IgD-negative memory B cell (primary cell): ENCODE data around the gene DNMBP. TPM values are rescaled to one million over a fixed set of nuclear protein-coding genes. Genes with fewer than 3 reads are reported as not detected.
"Not testable (repeated sequence)": the region's sequence is repeated elsewhere in the genome, so short reads cannot be mapped to it uniquely, and the experiment has no call there.

ENCODE experiments used
- H3K27ac Mint-ChIP-seq, 3 donors: one replicate each; pipeline ENCODE4 v1.8.0; 2020 to 2022; ENCODE audit warnings: mild to moderate bottlenecking in 3 of 3, mixed read lengths in 3 of 3, moderate library complexity in 1 of 3
- H3K27me3 Mint-ChIP-seq: one replicate; pipeline ENCODE4 v1.8.0; 2021; ENCODE audit warnings: mixed read lengths
- H3K36me3 Mint-ChIP-seq: one replicate; pipeline ENCODE4 v1.8.0; 2020; ENCODE audit warnings: mild to moderate bottlenecking, mixed read lengths
- H3K4me1 Mint-ChIP-seq, 3 donors: one replicate each; pipeline ENCODE4 v1.8.0; 2020 to 2022; ENCODE audit warnings: mixed read lengths in 3 of 3, mild to moderate bottlenecking in 1 of 3
- H3K4me3 Mint-ChIP-seq, 4 donors: one replicate each; pipeline ENCODE4 v1.8.0; 2020 to 2022; ENCODE audit warnings: mild to moderate bottlenecking in 4 of 4, mixed read lengths in 4 of 4, moderate library complexity in 3 of 4
- H3K9me3 Mint-ChIP-seq, 3 donors: one replicate each; pipeline ENCODE4 v1.8.0; 2020 to 2021; ENCODE audit warnings: mixed read lengths in 3 of 3, mild to moderate bottlenecking in 1 of 3
- polyA plus RNA-seq: library from polyadenylated mRNA; unstranded; fragments of 300-500 nt; fragmentation: Illumina TruSeq; gene quantifications from one replicate; pipeline ENCODE4 v1.2.3, GENCODE V29; 2021

The DNMBP gene
- polyA plus RNA-seq, 1 donor from 2014 or later: 3.5 TPM

- peaks cover 29 to 50% (median 48%) of the 10 kb centered on the region in 3 donors for H3K4me1 Mint-ChIP-seq
- H3K27ac Mint-ChIP-seq: peak overlapping the region in 1 of 3 donors; percentile 13
- H3K27me3 Mint-ChIP-seq: no peaks in the 10 kb centered on the region
- no peaks in the 10 kb centered on the region for H3K9me3 Mint-ChIP-seq
- H3K4me3 Mint-ChIP-seq: peak overlapping the region in 2 of 4 donors; percentile 34 to 71
- peaks cover 10% of the 10 kb centered on the region for H3K36me3 Mint-ChIP-seq
Measured at GRCh38 chr10:100006243-100006886, 3.4 kb downstream of the DNMBP start.

- Mint-ChIP-seq H3K9me3 (no peaks in the 10 kb centered on the region), H3K27ac (no peak overlapping the region), H3K36me3 (peaks cover 10% of the 10 kb centered on the region), H3K4me1 (peaks cover 24 to 46% (median 43%) of the 10 kb centered on the region in 3 donors), H3K27me3 (no peaks in the 10 kb centered on the region), H3K4me3 (no peak overlapping the region)
Measured at GRCh38 chr10:100004805-100005510, 4.8 kb downstream of the DNMBP start.

GRCh38 chr10:100000109-100000644 lies 9.6 kb downstream of the DNMBP start:
- Mint-ChIP-seq H3K4me1 (peaks cover 11 to 45% (median 31%) of the 10 kb centered on the region in 3 donors), H3K27ac (no peak overlapping the region), H3K9me3 (no peaks in the 10 kb centered on the region), H3K4me3 (peak overlapping the region in 1 of 4 donors; percentile 32), H3K36me3 (peaks cover 10% of the 10 kb centered on the region), H3K27me3 (no peaks in the 10 kb centered on the region)

- peaks cover 10% of the 10 kb centered on the region for H3K36me3 Mint-ChIP-seq
- no peak overlapping the region for H3K27ac Mint-ChIP-seq
- H3K9me3 Mint-ChIP-seq: no peaks in the 10 kb centered on the region
- no peaks in the 10 kb centered on the region for H3K27me3 Mint-ChIP-seq
- peak overlapping the region in 1 of 4 donors; percentile 49 for H3K4me3 Mint-ChIP-seq
- peaks cover 12 to 49% (median 32%) of the 10 kb centered on the region in 3 donors for H3K4me1 Mint-ChIP-seq
Measured at GRCh38 chr10:99999319-100000108, 10.2 kb downstream of the DNMBP start.

GRCh38 chr10:99998889-99999288 lies 10.9 kb downstream of the DNMBP start:
- no peaks in the 10 kb centered on the region for H3K9me3 Mint-ChIP-seq

GRCh38 chr10:99996671-99997648 lies 12.8 kb downstream of the DNMBP start:
- peaks cover 3% of the 10 kb centered on the region for H3K36me3 Mint-ChIP-seq
- no peaks in the 10 kb centered on the region for H3K9me3 Mint-ChIP-seq
- peak overlapping the region in 1 of 4 donors; percentile 45 for H3K4me3 Mint-ChIP-seq
- H3K27me3 Mint-ChIP-seq: no peaks in the 10 kb centered on the region
- H3K27ac Mint-ChIP-seq: peak overlapping the region in 1 of 3 donors; percentile 7
- peaks cover 20 to 47% (median 35%) of the 10 kb centered on the region in 3 donors for H3K4me1 Mint-ChIP-seq

More at GRCh38 chr10:99998889-99999288, 10.9 kb downstream of the DNMBP start:
- Mint-ChIP-seq H3K27me3 (no peaks in the 10 kb centered on the region), H3K36me3 (peaks cover 10% of the 10 kb centered on the region), H3K27ac (no peak overlapping the region), H3K4me3 (no peak overlapping the region), H3K4me1 (peaks cover 19 to 55% (median 37%) of the 10 kb centered on the region in 3 donors)

- H3K9me3 Mint-ChIP-seq: no peaks in the 10 kb centered on the region
- peaks cover 2% of the 10 kb centered on the region for H3K36me3 Mint-ChIP-seq
- peak overlapping the region in 1 of 4 donors; percentile 55 for H3K4me3 Mint-ChIP-seq
- peak overlapping the region in 1 of 3 donors; percentile 67 for H3K27ac Mint-ChIP-seq
- H3K27me3 Mint-ChIP-seq: no peaks in the 10 kb centered on the region
- H3K4me1 Mint-ChIP-seq: peaks cover 20 to 45% (median 34%) of the 10 kb centered on the region in 3 donors
Measured at GRCh38 chr10:99995713-99996112, 14.0 kb downstream of the DNMBP start.

- peak overlapping the region in 2 of 4 donors; percentile 14 to 55 for H3K4me3 Mint-ChIP-seq
- peaks cover 20 to 45% (median 31%) of the 10 kb centered on the region in 3 donors for H3K4me1 Mint-ChIP-seq
- no peaks in the 10 kb centered on the region for H3K9me3 Mint-ChIP-seq
- no peaks in the 10 kb centered on the region for H3K27me3 Mint-ChIP-seq
- peak overlapping the region; percentile 59 to 98 (median 67) for H3K27ac Mint-ChIP-seq
- peaks cover 2% of the 10 kb centered on the region for H3K36me3 Mint-ChIP-seq
Measured at GRCh38 chr10:99995269-99995668, 14.5 kb downstream of the DNMBP start.

- H3K9me3 Mint-ChIP-seq: no peaks in the 10 kb centered on the region
Measured at GRCh38 chr10:99994801-99995200, 14.9 kb downstream of the DNMBP start.

GRCh38 chr10:99993701-99994689 lies 15.8 kb downstream of the DNMBP start:
- H3K4me3 Mint-ChIP-seq: peak overlapping the region; percentile 10 to 88 (median 48)

More at GRCh38 chr10:99994801-99995200, 14.9 kb downstream of the DNMBP start:
- peak overlapping the region; percentile 59 to 98 (median 80) for H3K27ac Mint-ChIP-seq
- H3K27me3 Mint-ChIP-seq: no peaks in the 10 kb centered on the region
- peaks cover 19 to 43% (median 29%) of the 10 kb centered on the region in 3 donors for H3K4me1 Mint-ChIP-seq
- H3K4me3 Mint-ChIP-seq: peak overlapping the region in 2 of 4 donors; percentile 84 to 88
- H3K36me3 Mint-ChIP-seq: peaks cover 2% of the 10 kb centered on the region

GRCh38 chr10:99985637-99986036 lies 24.1 kb downstream of the DNMBP start:
- H3K9me3 Mint-ChIP-seq, H3K27me3 Mint-ChIP-seq, H3K4me3 Mint-ChIP-seq, H3K27ac Mint-ChIP-seq, H3K36me3 Mint-ChIP-seq: not testable (repeated sequence)
- H3K4me1 Mint-ChIP-seq: peaks cover 27 to 34% (median 29%) of the 10 kb centered on the region in 3 donors

More at GRCh38 chr10:99993701-99994689, 15.8 kb downstream of the DNMBP start:
- H3K9me3 Mint-ChIP-seq: no peaks in the 10 kb centered on the region
- peaks cover 16 to 36% (median 24%) of the 10 kb centered on the region in 3 donors for H3K4me1 Mint-ChIP-seq
- peaks cover 2% of the 10 kb centered on the region for H3K36me3 Mint-ChIP-seq
- peak overlapping the region; percentile 11 to 98 (median 80) for H3K27ac Mint-ChIP-seq
- no peaks in the 10 kb centered on the region for H3K27me3 Mint-ChIP-seq

GRCh38 chr10:99984211-99985034 lies 25.3 kb downstream of the DNMBP start:
- H3K4me1 Mint-ChIP-seq: peaks cover 32 to 37% (median 36%) of the 10 kb centered on the region in 3 donors
- H3K9me3 Mint-ChIP-seq: no peaks in the 10 kb centered on the region
- H3K27me3 Mint-ChIP-seq: no peaks in the 10 kb centered on the region
- peak overlapping the region in 2 of 3 donors; percentile 60 to 77 for H3K27ac Mint-ChIP-seq
- H3K4me3 Mint-ChIP-seq: peak overlapping the region in 2 of 4 donors; percentile 49 to 66
- H3K36me3 Mint-ChIP-seq: peaks cover 3% of the 10 kb centered on the region
